ENCODE results near the gene USP44.

USP44 gene

GRCh38 chr12:95473884-95474659, 77.2 kb downstream of the USP44 start, which contains the start of gene METAP2:
Gene METAP2, plus strand, starts transcription at chr12:95474152. Its CDS starts 28 bp downstream, at chr12:95474180.
- no peaks in the 10 kb centered on the region for H3K9me3 ChIP-seq (ENCODE audit: control insufficient read depth, insufficient read depth, low read length)
- peak within 1 kb of the TSS; percentile 79 for H3K27ac ChIP-seq (ENCODE audit: low read depth, low read length)
- H3K36me3 ChIP-seq (ENCODE audit: control insufficient read depth, low read length) = peaks cover 55% of the 10 kb centered on the region
- H3K4me2 ChIP-seq (ENCODE audit: low read length) = peak within 1 kb of the TSS; percentile 64
- peak within 1 kb of the TSS; percentile 99 for H3K4me3 ChIP-seq (ENCODE audit: low read length)
- no peaks in the 10 kb centered on the region for H3F3A ChIP-seq (ENCODE audit: control insufficient read depth, insufficient read depth)
- no peaks in the 10 kb centered on the region for H3K27me3 ChIP-seq (ENCODE audit: control insufficient read depth, low read length)
- peaks cover 72% of the 10 kb centered on the region for H3K79me2 ChIP-seq (ENCODE audit: control insufficient read depth, low read length)
- H4K20me1 ChIP-seq (ENCODE audit: control insufficient read depth, insufficient read depth, low read depth, low read length) = peaks cover 16% of the 10 kb centered on the region; the same call in 1 of the 2 replicates
- TF ChIP-seq CTCF (IDR thresholded peaks at IDR 0.05; ENCODE audit: low read depth, low read length, poor library complexity, severe bottlenecking) (no peak), EZH2phosphoT487 (IDR thresholded peaks at IDR 0.05; ENCODE audit: borderline replicate concordance, low read length) (no peak)
- H3K9me2 ChIP-seq (replicated peaks; ENCODE audit: control insufficient read depth, low read length) = no peaks in the 10 kb centered on the region
- peaks cover 55% of the 10 kb centered on the region for H3K4me1 ChIP-seq (ENCODE audit: control insufficient read depth, low read length)

GRCh38 chr12:95473231-95473883, 77.9 kb downstream of the USP44 start:
- no peaks in the 10 kb centered on the region for H3K27me3 ChIP-seq (ENCODE audit: control insufficient read depth, low read length)
- H3K4me3 ChIP-seq (ENCODE audit: low read length) = peak overlapping the region; percentile 99
- H3K27ac ChIP-seq (ENCODE audit: low read depth, low read length) = peak overlapping the region; percentile 79
- no peaks in the 10 kb centered on the region for H3K9me2 ChIP-seq (replicated peaks; ENCODE audit: control insufficient read depth, low read length)
- H3K4me2 ChIP-seq (ENCODE audit: low read length) = peak overlapping the region; percentile 64
- peaks cover 53% of the 10 kb centered on the region for H3K4me1 ChIP-seq (ENCODE audit: control insufficient read depth, low read length)
- H4K20me1 ChIP-seq (ENCODE audit: control insufficient read depth, insufficient read depth, low read depth, low read length) = peaks cover 16% of the 10 kb centered on the region; the same call in 1 of the 2 replicates
- H3K36me3 ChIP-seq (ENCODE audit: control insufficient read depth, low read length) = peaks cover 48% of the 10 kb centered on the region
- H3F3A ChIP-seq (ENCODE audit: control insufficient read depth, insufficient read depth) = no peaks in the 10 kb centered on the region
- TF ChIP-seq CTCF (IDR thresholded peaks at IDR 0.05; ENCODE audit: low read depth, low read length, poor library complexity, severe bottlenecking) (no peak), EZH2phosphoT487 (IDR thresholded peaks at IDR 0.05; ENCODE audit: borderline replicate concordance, low read length) (no peak)
- no peaks in the 10 kb centered on the region for H3K9me3 ChIP-seq (ENCODE audit: control insufficient read depth, insufficient read depth, low read length)
- H3K79me2 ChIP-seq (ENCODE audit: control insufficient read depth, low read length) = peaks cover 64% of the 10 kb centered on the region

- Histone ChIP-seq H3K9me2 (replicated peaks; ENCODE audit: control insufficient read depth, low read length) (no peaks in the 10 kb centered on the region), H3K4me1 (ENCODE audit: control insufficient read depth, low read length) (peaks cover 53% of the 10 kb centered on the region), H4K20me1 (ENCODE audit: control insufficient read depth, insufficient read depth, low read depth, low read length) (peaks cover 7% of the 10 kb centered on the region; the same call in 1 of the 2 replicates), H3K4me2 (ENCODE audit: low read length) (no peak overlapping the region), H3K27me3 (ENCODE audit: control insufficient read depth, low read length) (no peaks in the 10 kb centered on the region), H3K27ac (ENCODE audit: low read depth, low read length) (no peak overlapping the region), H3K9me3 (ENCODE audit: control insufficient read depth, insufficient read depth, low read length) (no peaks in the 10 kb centered on the region), H3F3A (ENCODE audit: control insufficient read depth, insufficient read depth) (peaks cover 6% of the 10 kb centered on the region), H3K36me3 (ENCODE audit: control insufficient read depth, low read length) (peaks cover 17% of the 10 kb centered on the region), H3K4me3 (ENCODE audit: low read length) (no peak overlapping the region), H3K79me2 (ENCODE audit: control insufficient read depth, low read length) (peaks cover 34% of the 10 kb centered on the region)
- no peak for TF ChIP-seq EZH2phosphoT487 (IDR thresholded peaks at IDR 0.05; ENCODE audit: borderline replicate concordance, low read length)
- no peak for TF ChIP-seq CTCF (IDR thresholded peaks at IDR 0.05; ENCODE audit: low read depth, low read length, poor library complexity, severe bottlenecking)
Observed at GRCh38 chr12:95470300-95470699, 81.0 kb downstream of the USP44 start.
